DOHH2 (cell line): ENCODE measurements around the gene ZIM2.

Experiments used
- H3F3A ChIP-seq: fragments of 200-600 bp; sonication (generic), shearing (Covaris generic); 2 replicates; pipeline ENCODE4 v1.6.0; 2016; ENCODE audit warnings: antibody characterized with exemption, mild to moderate bottlenecking; ENCODE audit not compliant: control insufficient read depth, insufficient read depth
- H3K27ac ChIP-seq: fragments of 200-600 bp; sonication (generic); 2 replicates; pipeline ENCODE4 v1.5.1; 2014; ENCODE audit warnings: low read depth, mild to moderate bottlenecking, low read length, moderate library complexity
- H3K27me3 ChIP-seq: fragments of 200-600 bp; sonication (generic); 2 replicates; pipeline ENCODE4 v1.6.1; 2014; ENCODE audit warnings: mild to moderate bottlenecking, low read length, mixed read lengths; ENCODE audit not compliant: control insufficient read depth
- H3K36me3 ChIP-seq: fragments of 200-600 bp; sonication (generic); 2 replicates; pipeline ENCODE4 v1.6.1; 2014; ENCODE audit warnings: mild to moderate bottlenecking, low read length, moderate library complexity, mixed read lengths; ENCODE audit not compliant: control insufficient read depth
- H3K4me1 ChIP-seq: fragments of 200-600 bp; sonication (generic); 2 replicates; pipeline ENCODE4 v1.6.1; 2014; ENCODE audit warnings: mild to moderate bottlenecking, low read length, mixed read lengths; ENCODE audit not compliant: control insufficient read depth
- H3K4me2 ChIP-seq: fragments of 200-600 bp; sonication (generic); 2 replicates; pipeline ENCODE4 v1.6.0; 2014; ENCODE audit warnings: mild to moderate bottlenecking, low read length, moderate library complexity
- H3K4me3 ChIP-seq: fragments of 200-600 bp; sonication (generic); 2 replicates; pipeline ENCODE4 v1.5.1; 2014; ENCODE audit warnings: mild to moderate bottlenecking, low read length, mixed read lengths
- H3K79me2 ChIP-seq: fragments of 200-600 bp; sonication (generic); 2 replicates; pipeline ENCODE4 v1.6.1; 2014; ENCODE audit warnings: mild to moderate bottlenecking, low read length, mixed read lengths; ENCODE audit not compliant: control insufficient read depth
- H3K9me2 ChIP-seq: fragments of 200-600 bp; sonication (generic); replicated peaks from 2 replicates; pipeline ENCODE4 v1.6.1; 2014; ENCODE audit warnings: mild to moderate bottlenecking, low read length, mixed read lengths; ENCODE audit not compliant: control insufficient read depth
- H3K9me3 ChIP-seq: fragments of 200-600 bp; sonication (generic); 2 replicates; pipeline ENCODE4 v1.6.1; 2014; ENCODE audit warnings: antibody characterized with exemption, low read length, mixed read lengths; ENCODE audit not compliant: control insufficient read depth, insufficient read depth
- H4K20me1 ChIP-seq: fragments of 200-600 bp; sonication (generic); 2 replicates; pipeline ENCODE4 v1.6.0; 2014; ENCODE audit warnings: low read depth, mild to moderate bottlenecking, antibody characterized with exemption, low read length, moderate library complexity; ENCODE audit not compliant: control insufficient read depth, insufficient read depth
- CTCF ChIP-seq: fragments of 200-600 bp; sonication (generic); IDR thresholded peaks from one replicate; pipeline ENCODE4 v1.5.1; 2014; ENCODE audit warnings: antibody characterized with exemption, mild to moderate bottlenecking, low read depth, low read length; ENCODE audit not compliant: poor library complexity, severe bottlenecking
- EZH2phosphoT487 ChIP-seq: fragments of 200-600 bp; sonication (generic); IDR thresholded peaks from 2 replicates; pipeline ENCODE4 v1.6.1; 2017; ENCODE audit warnings: borderline replicate concordance, mild to moderate bottlenecking, antibody characterized with exemption, low read length, moderate library complexity, mixed read lengths

ZIM2 gene

GRCh38 chr19:56848166-56848565 is 7.6 kb upstream of the ZIM2 start:
- TF ChIP-seq CTCF (no peak), EZH2phosphoT487 (no peak)
- H3K9me3 ChIP-seq = no peaks in the 10 kb centered on the region; the same call in 1 of the 2 replicates
- H3K9me2 ChIP-seq = no peaks in the 10 kb centered on the region
- no peaks in the 10 kb centered on the region for H3F3A ChIP-seq
- H3K27ac ChIP-seq = no peak overlapping the region
- no peaks in the 10 kb centered on the region for H3K4me1 ChIP-seq
- no peaks in the 10 kb centered on the region for H3K27me3 ChIP-seq
- H3K4me2 ChIP-seq = no peak overlapping the region
- H4K20me1 ChIP-seq = no peaks in the 10 kb centered on the region
- H3K4me3 ChIP-seq = no peak overlapping the region
- no peaks in the 10 kb centered on the region for H3K79me2 ChIP-seq
- no peaks in the 10 kb centered on the region for H3K36me3 ChIP-seq

- TF ChIP-seq EZH2phosphoT487 = no peak
- TF ChIP-seq CTCF = no peak
- no peak overlapping the region for H3K4me2 ChIP-seq
- no peaks in the 10 kb centered on the region for H3K4me1 ChIP-seq
- H3K9me2 ChIP-seq = no peaks in the 10 kb centered on the region
- H3K4me3 ChIP-seq = no peak overlapping the region
- H3K79me2 ChIP-seq = no peaks in the 10 kb centered on the region
- no peaks in the 10 kb centered on the region for H3F3A ChIP-seq
- no peak overlapping the region for H3K27ac ChIP-seq
- no peaks in the 10 kb centered on the region for H4K20me1 ChIP-seq
- H3K36me3 ChIP-seq = no peaks in the 10 kb centered on the region
- H3K9me3 ChIP-seq = peaks cover 30% of the 10 kb centered on the region
- no peaks in the 10 kb centered on the region for H3K27me3 ChIP-seq
These were observed 1.9 kb upstream of the ZIM2 start for GRCh38 chr19:56842412-56842811.

- TF ChIP-seq EZH2phosphoT487 (no peak), CTCF (no peak)
- H3K27me3 ChIP-seq = no peaks in the 10 kb centered on the region
- H3K27ac ChIP-seq = no peak overlapping the region
- no peak overlapping the region for H3K4me3 ChIP-seq
- H3K4me1 ChIP-seq = no peaks in the 10 kb centered on the region
- no peaks in the 10 kb centered on the region for H3K79me2 ChIP-seq
- no peaks in the 10 kb centered on the region for H3K9me2 ChIP-seq
- H4K20me1 ChIP-seq = no peaks in the 10 kb centered on the region
- H3F3A ChIP-seq = no peaks in the 10 kb centered on the region
- H3K4me2 ChIP-seq = no peak overlapping the region
- H3K36me3 ChIP-seq = no peaks in the 10 kb centered on the region
- peaks cover 34% of the 10 kb centered on the region for H3K9me3 ChIP-seq
These were observed 642 bp upstream of the ZIM2 start for GRCh38 chr19:56841193-56841543.
